GM12865 (cell line): ENCODE measurements around the gene CERS3.

Source experiments
- DNase-seq: peaks from one replicate; pipeline ENCODE4 v3.0.0; 2010; ENCODE audit warnings: low read depth
- H3K4me3 ChIP-seq: 2 replicates; pipeline ENCODE4 v1.5.1; 2011; ENCODE audit warnings: mild to moderate bottlenecking, low read depth, low read length, control low read depth
- CTCF ChIP-seq: IDR thresholded peaks from 2 replicates; pipeline ENCODE4 v1.5.1; 2011; ENCODE audit warnings: low read length, control low read depth, low read depth, inconsistent platforms; ENCODE audit not compliant: insufficient read depth; ENCODE audit errors: missing control alignments

Gene CERS3

GRCh38 chr15:100520132-100520921 is 8.4 kb downstream of the CERS3 start:
- H3K4me3 ChIP-seq, result no peak overlapping the region
- TF ChIP-seq CTCF, result no peak
- no peak for DNase-seq

GRCh38 chr15:100517846-100518245 is 10.9 kb downstream of the CERS3 start:
- DNase-seq, result no peak
- no peak for TF ChIP-seq CTCF
- no peak overlapping the region for H3K4me3 ChIP-seq

- no peak overlapping the region for H3K4me3 ChIP-seq
- TF ChIP-seq CTCF, result no peak
- DNase-seq, result no peak
These were observed 11.9 kb downstream of the CERS3 start for GRCh38 chr15:100516643-100517512.

GRCh38 chr15:100515758-100516157 is 13.0 kb downstream of the CERS3 start:
- no peak for DNase-seq
- H3K4me3 ChIP-seq, result no peak overlapping the region
- TF ChIP-seq CTCF, result no peak

GRCh38 chr15:100508641-100509300 is 20.0 kb downstream of the CERS3 start:
- no peak for TF ChIP-seq CTCF
- no peak for DNase-seq
- no peak overlapping the region for H3K4me3 ChIP-seq

GRCh38 chr15:100502651-100503050 is 26.1 kb downstream of the CERS3 start:
- no peak for TF ChIP-seq CTCF
- DNase-seq, result no peak

More at GRCh38 chr15:100502651-100503050, 26.1 kb downstream of the CERS3 start:
- H3K4me3 ChIP-seq, result no peak overlapping the region
